ENCODE data around the gene OTC.

DNA sequence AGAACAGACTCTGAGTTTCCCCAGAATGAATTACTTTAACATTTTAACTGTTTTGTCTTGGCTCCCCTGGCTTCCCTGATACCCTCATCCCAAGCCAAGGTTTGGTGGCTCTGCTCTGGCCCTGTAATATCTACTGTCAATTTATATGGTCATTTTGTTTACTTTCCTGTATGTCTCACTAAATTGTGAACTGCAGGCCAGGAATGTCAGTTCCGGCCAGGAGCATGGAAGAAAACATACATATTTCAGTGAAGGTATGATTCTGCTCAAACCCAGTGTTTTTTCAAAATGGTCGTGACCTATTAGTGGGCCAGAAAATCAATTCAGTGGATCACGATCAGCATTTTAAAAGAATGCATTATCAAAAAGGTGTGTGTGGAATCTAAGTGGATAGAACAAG is 26.3 kb upstream of the OTC start:
- TF ChIP-seq, protein P1, sequence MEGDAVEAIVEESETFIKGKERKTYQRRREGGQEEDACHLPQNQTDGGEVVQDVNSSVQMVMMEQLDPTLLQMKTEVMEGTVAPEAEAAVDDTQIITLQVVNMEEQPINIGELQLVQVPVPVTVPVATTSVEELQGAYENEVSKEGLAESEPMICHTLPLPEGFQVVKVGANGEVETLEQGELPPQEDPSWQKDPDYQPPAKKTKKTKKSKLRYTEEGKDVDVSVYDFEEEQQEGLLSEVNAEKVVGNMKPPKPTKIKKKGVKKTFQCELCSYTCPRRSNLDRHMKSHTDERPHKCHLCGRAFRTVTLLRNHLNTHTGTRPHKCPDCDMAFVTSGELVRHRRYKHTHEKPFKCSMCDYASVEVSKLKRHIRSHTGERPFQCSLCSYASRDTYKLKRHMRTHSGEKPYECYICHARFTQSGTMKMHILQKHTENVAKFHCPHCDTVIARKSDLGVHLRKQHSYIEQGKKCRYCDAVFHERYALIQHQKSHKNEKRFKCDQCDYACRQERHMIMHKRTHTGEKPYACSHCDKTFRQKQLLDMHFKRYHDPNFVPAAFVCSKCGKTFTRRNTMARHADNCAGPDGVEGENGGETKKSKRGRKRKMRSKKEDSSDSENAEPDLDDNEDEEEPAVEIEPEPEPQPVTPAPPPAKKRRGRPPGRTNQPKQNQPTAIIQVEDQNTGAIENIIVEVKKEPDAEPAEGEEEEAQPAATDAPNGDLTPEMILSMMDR (conservative IDR thresholded peaks at IDR 0.05; ENCODE audit: low read length), result no peak
- TF ChIP-seq EZH2phosphoT487 (IDR thresholded peaks at IDR 0.05; ENCODE audit: borderline replicate concordance, low read depth, low read length), result no peak

All from OCI-LY7 (cell line).